Body of pancreas (tissue), 4 donors: ENCODE results near the gene HAX1.

Experiments
- POLR2A ChIP-seq, 3 donors: fragments of 450-650 bp; IDR thresholded peaks; one replicate each; pipeline ENCODE4 v1.6.1; 2016; ENCODE audit warnings: antibody characterized with exemption in 3 of 3, mild to moderate bottlenecking in 2 of 3
- TF ChIP-seq, protein P1 (sequence below), 7 experiments: fragments of 450-650 bp in 4 of 7; fragments of 200-600 bp in 3 of 7; sonication (generic) in 3 of 7; IDR thresholded peaks; one replicate each; pipeline ENCODE4 v1.5.1; 2016 to 2019; ENCODE audit warnings: antibody characterized with exemption in 7 of 7

DNA sequence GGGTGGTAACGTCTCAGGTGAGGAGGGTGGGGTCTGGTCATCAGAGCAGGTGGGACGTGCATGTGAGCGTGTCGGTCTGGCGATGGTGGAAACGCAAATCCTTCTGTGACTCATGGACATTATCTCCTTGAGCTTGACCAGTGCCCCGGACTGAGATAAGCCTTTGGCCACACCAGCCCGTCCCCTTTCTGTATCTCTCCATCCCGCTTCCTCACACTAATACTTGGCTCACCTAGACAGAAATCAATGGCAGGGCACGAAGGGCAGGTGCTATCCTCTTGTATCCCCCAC, 40.6 kb downstream of the HAX1 start:
- TF ChIP-seq, protein P1, sequence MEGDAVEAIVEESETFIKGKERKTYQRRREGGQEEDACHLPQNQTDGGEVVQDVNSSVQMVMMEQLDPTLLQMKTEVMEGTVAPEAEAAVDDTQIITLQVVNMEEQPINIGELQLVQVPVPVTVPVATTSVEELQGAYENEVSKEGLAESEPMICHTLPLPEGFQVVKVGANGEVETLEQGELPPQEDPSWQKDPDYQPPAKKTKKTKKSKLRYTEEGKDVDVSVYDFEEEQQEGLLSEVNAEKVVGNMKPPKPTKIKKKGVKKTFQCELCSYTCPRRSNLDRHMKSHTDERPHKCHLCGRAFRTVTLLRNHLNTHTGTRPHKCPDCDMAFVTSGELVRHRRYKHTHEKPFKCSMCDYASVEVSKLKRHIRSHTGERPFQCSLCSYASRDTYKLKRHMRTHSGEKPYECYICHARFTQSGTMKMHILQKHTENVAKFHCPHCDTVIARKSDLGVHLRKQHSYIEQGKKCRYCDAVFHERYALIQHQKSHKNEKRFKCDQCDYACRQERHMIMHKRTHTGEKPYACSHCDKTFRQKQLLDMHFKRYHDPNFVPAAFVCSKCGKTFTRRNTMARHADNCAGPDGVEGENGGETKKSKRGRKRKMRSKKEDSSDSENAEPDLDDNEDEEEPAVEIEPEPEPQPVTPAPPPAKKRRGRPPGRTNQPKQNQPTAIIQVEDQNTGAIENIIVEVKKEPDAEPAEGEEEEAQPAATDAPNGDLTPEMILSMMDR (IDR thresholded peaks at IDR 0.05), result no peak
- no peak for TF ChIP-seq POLR2A (IDR thresholded peaks at IDR 0.05)
